ENCODE measurements around the gene SLC37A2.

GRCh38 chr11:125094731-125095130 is 31.6 kb downstream of the SLC37A2 start:
- TF ChIP-seq POLR2AphosphoS5 (IDR thresholded peaks at IDR 0.05; ENCODE audit: borderline replicate concordance, low read depth, low read length) (no peak), EZH2 (IDR thresholded peaks at IDR 0.05) (no peak)
